Esophagus muscularis mucosa (tissue), 4 donors: ENCODE data around the gene FOXF2. TPM values are rescaled to one million over a fixed set of nuclear protein-coding genes. Genes with fewer than 3 reads are reported as not detected.

Experiments
- DNase-seq: peaks from one replicate; pipeline ENCODE4 v3.0.0-alpha.2; 2017; ENCODE audit errors: extremely low spot score
- H3K27ac ChIP-seq, 4 donors: fragments of 200-600 bp; sonication (generic); replicated peaks in 1 of 4; 1 replicate in 3 of 4; 2 replicates in 1 of 4; pipeline ENCODE4 v1.5.1; 2016 to 2019; ENCODE audit warnings: mild to moderate bottlenecking in 1 of 4
- H3K27me3 ChIP-seq, 4 donors: fragments of 200-600 bp; sonication (generic); one replicate each; pipeline versions ENCODE4 v1.5.1 to v1.6.0; 2016 to 2019
- H3K36me3 ChIP-seq, 4 donors: fragments of 200-600 bp; sonication (generic); one replicate each; pipeline ENCODE4 v1.5.1; 2016 to 2019
- H3K4me1 ChIP-seq, 4 donors: fragments of 200-600 bp; sonication (generic); one replicate each; pipeline ENCODE4 v1.5.1; 2016 to 2019
- H3K4me3 ChIP-seq, 4 donors: fragments of 200-600 bp; sonication (generic); 1 replicate in 2 of 4; 2 replicates in 2 of 4; pipeline ENCODE4 v1.5.1; 2016 to 2019; ENCODE audit warnings: mild to moderate bottlenecking in 4 of 4, moderate library complexity in 1 of 4
- H3K9me3 ChIP-seq, 4 donors: fragments of 200-600 bp; sonication (generic); 1 replicate in 3 of 4; 2 replicates in 1 of 4; pipeline ENCODE4 v1.5.1; 2016 to 2019
- EP300 ChIP-seq: sonication (generic); formaldehyde crosslinking; IDR thresholded peaks from one replicate; pipeline ENCODE4 v1.6.1; 2017; ENCODE audit warnings: antibody characterized with exemption
- POLR2A ChIP-seq: fragments of 450-650 bp; IDR thresholded peaks from one replicate; pipeline ENCODE4 v1.6.1; 2017; ENCODE audit warnings: antibody characterized with exemption, moderate library complexity, mild to moderate bottlenecking, low read depth
- POLR2AphosphoS5 ChIP-seq, 2 donors: sonication (generic); formaldehyde crosslinking; IDR thresholded peaks; one replicate each; pipeline ENCODE4 v1.6.1; 2017; ENCODE audit warnings: antibody characterized with exemption in 2 of 2
- WGBS: methylation state at CpG from one replicate; pipeline ENCODE4 v1.1.5; 2018; 5-methylcytosine and 5-hydroxymethylcytosine counted together
- intact Hi-C: fragments of 100-400 bp; cut with DNase I; formaldehyde crosslinking; loops from one replicate; pipeline ENCODE4 v1.15.1; 2023
- total RNA-seq, 4 donors: library from RNA; depleted of rRNA; stranded (reverse); fragments of >200 nt; gene quantifications; one replicate each; pipeline versions ENCODE4 v1.1.0 to v1.2.1, GENCODE V29; 2016
- TF ChIP-seq, protein P1 (sequence below), 3 experiments: fragments of 200-600 bp in 2 of 3; fragments of 450-650 bp in 1 of 3; sonication (generic) in 2 of 3; IDR thresholded peaks; one replicate each; pipeline ENCODE4 v1.5.1; 2017 to 2019; ENCODE audit warnings: antibody characterized with exemption in 3 of 3, mild to moderate bottlenecking in 2 of 3, moderate library complexity in 1 of 3

Gene FOXF2
- 100 to 1,000 TPM in 3 of 4 donors, 10 to 100 TPM in 1; 66.6 to 170 (median 120) TPM for total RNA-seq

DNA sequence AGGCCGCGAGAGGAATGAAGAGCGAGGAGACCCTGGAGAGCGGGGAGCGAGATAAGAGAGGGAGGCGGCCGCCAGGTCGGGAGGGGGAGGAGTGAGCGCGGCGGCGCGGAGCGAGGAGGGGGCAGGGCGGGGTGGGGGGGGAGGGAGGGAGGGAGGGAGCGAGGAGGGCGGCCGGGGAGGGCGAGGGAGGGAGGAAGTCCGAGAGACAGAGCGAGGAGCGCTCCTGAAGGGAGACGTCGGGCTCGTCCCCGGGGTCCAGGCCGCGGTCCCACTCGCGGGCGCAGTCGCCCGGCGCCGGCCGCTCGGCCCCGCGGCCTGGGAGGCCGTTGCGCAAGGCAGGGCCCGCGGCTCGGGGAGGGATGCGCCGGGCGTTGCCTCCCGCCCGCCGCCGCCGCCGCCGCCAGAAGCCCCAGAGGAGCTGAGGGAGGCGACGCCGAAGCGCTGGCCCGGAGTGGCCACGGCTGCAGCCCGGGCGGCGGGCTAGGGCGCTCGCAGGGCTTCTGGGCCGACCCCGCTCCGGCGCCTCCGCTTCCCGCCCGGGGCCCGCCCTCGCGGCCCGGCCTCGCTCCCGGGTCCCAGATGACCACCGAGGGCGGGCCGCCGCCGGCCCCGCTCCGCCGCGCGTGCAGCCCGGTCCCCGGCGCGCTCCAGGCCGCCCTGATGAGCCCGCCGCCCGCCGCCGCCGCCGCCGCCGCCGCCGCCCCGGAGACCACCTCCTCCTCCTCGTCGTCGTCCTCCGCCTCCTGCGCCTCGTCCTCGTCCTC lies at the start of gene FOXF2:
Gene FOXF2, plus strand, starts transcription at position 208 of the 764 bp plus-strand sequence. Its CDS starts 372 bp downstream, at position 580.
- Histone ChIP-seq H3K27ac (peak within 1 kb of the TSS; percentile 90 to 97 (median 94)), H3K4me3 (peak within 1 kb of the TSS; percentile 69 to 86 (median 78)), H3K36me3 (peaks cover 0 to 12% (median 2%) of the 10 kb centered on the region in 4 donors), H3K27me3 (peaks cover 0 to 72% (median 3%) of the 10 kb centered on the region in 4 donors), H3K9me3 (no peaks in the 10 kb centered on the region), H3K4me1 (peaks cover 28 to 74% (median 66%) of the 10 kb centered on the region in 4 donors)
- intact Hi-C loops, result no loop called here
- WGBS, result 2% methylated on average over 36 of the region's 112 CpGs
- no peak for DNase-seq
- TF ChIP-seq POLR2A, result no peak
- TF ChIP-seq, protein P1, sequence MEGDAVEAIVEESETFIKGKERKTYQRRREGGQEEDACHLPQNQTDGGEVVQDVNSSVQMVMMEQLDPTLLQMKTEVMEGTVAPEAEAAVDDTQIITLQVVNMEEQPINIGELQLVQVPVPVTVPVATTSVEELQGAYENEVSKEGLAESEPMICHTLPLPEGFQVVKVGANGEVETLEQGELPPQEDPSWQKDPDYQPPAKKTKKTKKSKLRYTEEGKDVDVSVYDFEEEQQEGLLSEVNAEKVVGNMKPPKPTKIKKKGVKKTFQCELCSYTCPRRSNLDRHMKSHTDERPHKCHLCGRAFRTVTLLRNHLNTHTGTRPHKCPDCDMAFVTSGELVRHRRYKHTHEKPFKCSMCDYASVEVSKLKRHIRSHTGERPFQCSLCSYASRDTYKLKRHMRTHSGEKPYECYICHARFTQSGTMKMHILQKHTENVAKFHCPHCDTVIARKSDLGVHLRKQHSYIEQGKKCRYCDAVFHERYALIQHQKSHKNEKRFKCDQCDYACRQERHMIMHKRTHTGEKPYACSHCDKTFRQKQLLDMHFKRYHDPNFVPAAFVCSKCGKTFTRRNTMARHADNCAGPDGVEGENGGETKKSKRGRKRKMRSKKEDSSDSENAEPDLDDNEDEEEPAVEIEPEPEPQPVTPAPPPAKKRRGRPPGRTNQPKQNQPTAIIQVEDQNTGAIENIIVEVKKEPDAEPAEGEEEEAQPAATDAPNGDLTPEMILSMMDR (IDR thresholded peaks at IDR 0.05), result no peak
- no peak for TF ChIP-seq EP300
- peak; percentile 51 to 87 for TF ChIP-seq POLR2AphosphoS5 (IDR thresholded peaks at IDR 0.05)

DNA sequence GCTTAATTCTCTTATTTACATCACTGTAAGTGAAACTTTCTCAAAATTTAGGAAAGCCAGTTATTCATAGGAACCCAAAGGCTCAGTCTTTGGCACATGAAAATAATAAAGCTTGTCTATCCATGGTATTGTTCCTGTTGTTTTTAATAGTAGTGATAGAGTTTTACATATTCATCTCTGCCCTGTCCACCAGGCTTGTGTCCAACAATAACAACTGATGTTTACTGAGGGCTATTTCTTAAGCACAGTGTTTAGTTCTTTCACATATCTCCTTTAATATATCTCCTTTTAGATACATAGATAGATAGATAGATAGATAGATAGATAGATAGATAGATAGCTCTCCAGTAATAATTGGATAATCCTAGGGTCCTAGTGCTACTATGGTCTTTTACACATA lies 43.3 kb upstream of the FOXF2 start:
- H3K4me3 ChIP-seq, result no peak overlapping the region
- no peaks in the 10 kb centered on the region for H3K36me3 ChIP-seq
- H3K27ac ChIP-seq, result peak overlapping the region; percentile 52 to 75 (median 66)
- TF ChIP-seq EP300 (no peak), POLR2A (no peak), POLR2AphosphoS5 (IDR thresholded peaks at IDR 0.05) (no peak)
- TF ChIP-seq, protein P1 (IDR thresholded peaks at IDR 0.05), result no peak
- DNase-seq, result no peak
- intact Hi-C loops, result no loop called here
- H3K9me3 ChIP-seq, result peaks cover 0 to 17% (median 11%) of the 10 kb centered on the region in 4 donors
- no peaks in the 10 kb centered on the region for H3K27me3 ChIP-seq
- peaks cover 11 to 49% (median 48%) of the 10 kb centered on the region in 4 donors for H3K4me1 ChIP-seq

DNA sequence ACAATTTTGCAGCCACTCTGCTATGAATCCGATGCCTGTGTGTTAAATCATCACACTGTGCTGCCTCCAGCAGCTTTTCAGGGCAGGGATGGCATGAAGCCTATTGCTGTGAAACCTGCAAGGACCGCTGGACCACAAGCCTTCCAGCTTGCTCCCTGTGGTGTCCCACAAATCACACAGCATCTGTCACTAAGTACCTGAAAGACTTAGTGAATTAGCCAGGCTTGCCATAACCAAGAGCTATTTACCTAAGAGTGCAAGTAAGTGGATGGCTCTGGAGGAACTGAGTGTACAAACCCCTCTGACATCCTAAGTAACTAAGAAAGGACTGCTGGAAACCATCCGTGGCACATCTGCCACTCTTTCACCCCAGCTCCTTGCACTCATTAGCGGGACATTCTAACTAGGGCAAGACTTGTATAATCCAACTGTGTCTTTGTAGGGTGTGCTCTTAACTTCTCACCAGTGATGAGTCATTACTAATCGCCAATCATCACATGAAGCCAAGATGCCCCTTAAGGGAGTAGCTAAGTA lies 42.8 kb upstream of the FOXF2 start:
- WGBS, result 42% methylated on average over 5 of the region's 5 CpGs
- H3K36me3 ChIP-seq, result no peaks in the 10 kb centered on the region
- H3K4me3 ChIP-seq, result no peak overlapping the region
- DNase-seq, result no peak
- H3K27ac ChIP-seq, result peak overlapping the region; percentile 52 to 75 (median 66)
- TF ChIP-seq POLR2A, result no peak
- TF ChIP-seq POLR2AphosphoS5 (IDR thresholded peaks at IDR 0.05), result peak; percentile 25 to 54
- intact Hi-C loops, result no loop called here
- H3K27me3 ChIP-seq, result no peaks in the 10 kb centered on the region
- peaks cover 11 to 49% (median 48%) of the 10 kb centered on the region in 4 donors for H3K4me1 ChIP-seq
- H3K9me3 ChIP-seq, result peaks cover 3 to 19% (median 14%) of the 10 kb centered on the region in 4 donors

DNA sequence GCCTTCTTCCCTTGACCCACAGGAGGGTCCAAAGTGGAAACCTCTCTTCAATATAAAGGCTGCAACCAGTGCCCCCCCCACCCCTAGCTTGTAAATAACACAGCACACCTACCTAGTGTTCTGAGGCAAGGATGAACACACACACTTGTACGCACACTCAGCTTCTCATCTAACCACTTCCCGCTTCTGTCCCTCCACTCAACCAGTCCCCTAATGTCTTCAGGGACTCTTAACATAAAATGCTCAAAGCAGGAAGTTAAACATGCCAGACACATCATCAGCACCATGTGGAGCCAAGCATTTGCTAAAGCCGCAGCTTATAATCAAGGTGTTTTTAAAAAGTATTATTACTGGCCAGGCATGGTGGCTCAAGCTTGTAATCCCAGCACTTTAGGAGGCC lies 42.2 kb upstream of the FOXF2 start:
- DNase-seq, result no peak
- peak overlapping the region; percentile 52 to 75 (median 66) for H3K27ac ChIP-seq

More for the DNA sequence above, 42.2 kb upstream of the FOXF2 start:
- Histone ChIP-seq H3K4me3 (no peak overlapping the region), H3K27me3 (no peaks in the 10 kb centered on the region), H3K36me3 (no peaks in the 10 kb centered on the region), H3K4me1 (peaks cover 11 to 49% (median 48%) of the 10 kb centered on the region in 4 donors), H3K9me3 (peaks cover 5 to 19% (median 14%) of the 10 kb centered on the region in 4 donors)
- TF ChIP-seq, protein P1 (IDR thresholded peaks at IDR 0.05), result no peak
- TF ChIP-seq POLR2A, result no peak
- TF ChIP-seq EP300, result no peak
- no peak for TF ChIP-seq POLR2AphosphoS5 (IDR thresholded peaks at IDR 0.05)
- 62% methylated on average over 3 of the region's 3 CpGs for WGBS
- intact Hi-C loops, result no loop called here
